GM21825 (cell line): ENCODE results near the gene TOMM70.

Experiments used
- ATAC-seq: cut with Tn5 transposase; IDR thresholded peaks from one replicate; pipeline ENCODE4 v1.9.1; 2021; ENCODE audit warnings: mild to moderate bottlenecking, moderate library complexity; ENCODE audit not compliant: unreplicated experiment

The TOMM70 gene

DNA sequence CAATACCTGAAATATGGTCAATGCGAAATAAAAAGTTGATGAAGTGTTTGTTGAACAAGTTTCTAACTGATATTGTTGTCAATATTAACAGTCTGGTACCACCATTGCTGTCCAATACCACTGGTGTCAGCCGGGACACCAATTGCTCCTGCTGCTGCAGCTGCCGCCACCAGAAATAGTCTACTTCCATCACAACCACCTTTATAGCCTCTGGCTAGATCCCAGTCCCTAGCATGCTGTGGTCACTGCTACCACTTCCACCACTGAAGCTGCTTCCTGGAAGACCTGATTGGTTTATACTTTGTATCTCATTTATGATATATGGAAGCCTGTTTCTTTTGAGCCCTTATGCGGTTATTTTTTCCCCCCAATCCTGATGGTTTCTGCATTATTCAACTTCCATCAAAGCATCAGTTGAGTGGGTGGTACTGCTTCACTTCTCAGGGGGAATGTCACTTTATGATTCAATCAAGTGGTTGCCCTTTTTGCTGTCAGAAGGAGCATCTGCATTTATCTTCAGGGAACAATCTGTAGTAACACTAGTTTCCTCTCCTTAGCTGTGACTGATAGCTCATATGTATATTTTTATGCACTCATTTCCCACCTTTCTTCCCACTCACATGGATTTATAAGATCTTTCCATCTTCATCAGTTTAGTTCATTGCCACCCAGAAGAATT lies 12.2 kb upstream of the TOMM70 start:
- no peak for ATAC-seq

DNA sequence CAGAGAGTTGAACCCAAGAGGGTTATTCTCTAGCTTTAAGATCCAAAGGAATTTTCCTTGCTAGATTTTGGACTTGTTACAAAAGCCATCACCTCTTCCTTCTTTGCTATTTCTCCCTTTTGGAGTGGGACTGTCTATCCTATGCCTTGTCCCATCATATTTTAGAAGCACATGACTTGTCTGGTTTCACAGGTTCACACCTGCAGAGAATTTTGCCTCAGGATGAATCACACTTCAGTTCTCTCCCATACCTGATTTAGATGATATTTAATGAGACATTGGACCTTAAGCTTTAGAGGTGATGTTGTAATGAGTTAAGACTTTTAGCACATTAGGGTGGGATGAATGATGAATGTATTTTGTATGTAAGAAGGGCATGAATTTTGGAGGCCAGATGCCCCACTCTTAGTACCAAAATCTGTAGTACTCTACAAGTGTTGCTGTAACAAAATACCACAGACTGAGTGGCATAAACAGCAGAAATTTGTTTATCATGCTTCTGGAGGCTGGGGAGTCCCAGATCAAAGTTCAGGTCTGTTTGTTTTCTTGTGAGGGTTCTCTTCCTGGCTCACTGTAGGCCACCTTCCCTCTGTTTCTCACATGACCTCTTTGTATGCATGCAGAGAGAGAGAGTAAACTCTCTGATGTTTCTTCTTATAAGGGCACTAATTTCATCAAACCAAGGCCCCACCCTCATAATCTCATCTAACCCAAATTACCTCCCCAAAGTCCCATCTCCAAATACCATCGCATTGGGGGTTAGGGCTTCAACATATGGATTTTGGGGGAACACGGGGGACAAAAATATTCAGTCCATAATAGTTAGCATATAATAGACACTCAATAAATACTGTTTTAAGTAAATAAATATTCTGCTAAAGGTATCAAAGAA lies 10.4 kb upstream of the TOMM70 start:
- ATAC-seq = no peak

DNA sequence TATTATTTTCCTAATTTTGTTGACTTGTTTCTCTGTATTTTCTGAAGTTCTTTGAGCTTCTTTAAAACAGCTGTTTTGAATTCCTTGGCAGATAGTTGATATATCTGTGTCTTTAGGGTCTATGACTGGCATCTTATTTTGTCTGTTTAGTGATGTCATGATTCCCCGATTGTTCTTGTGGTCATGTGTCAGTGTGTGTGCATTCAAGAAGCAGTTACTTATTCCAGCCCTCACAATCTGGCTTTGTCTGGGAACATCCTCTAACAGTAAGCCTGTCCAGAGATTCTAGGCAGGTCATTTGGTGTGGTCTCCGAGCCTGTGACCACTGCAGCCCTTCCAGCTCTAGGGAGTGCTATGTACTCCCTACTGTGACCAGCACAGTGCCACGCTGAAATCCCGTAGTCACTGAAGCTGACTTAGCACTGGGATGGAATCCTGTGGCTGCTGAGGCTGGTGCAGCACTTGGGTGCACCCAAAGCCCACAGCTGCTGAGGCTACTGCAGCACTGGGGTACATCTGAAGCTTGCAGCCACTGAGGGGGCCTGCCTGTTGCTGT lies 7.2 kb upstream of the TOMM70 start:
- no peak for ATAC-seq

DNA sequence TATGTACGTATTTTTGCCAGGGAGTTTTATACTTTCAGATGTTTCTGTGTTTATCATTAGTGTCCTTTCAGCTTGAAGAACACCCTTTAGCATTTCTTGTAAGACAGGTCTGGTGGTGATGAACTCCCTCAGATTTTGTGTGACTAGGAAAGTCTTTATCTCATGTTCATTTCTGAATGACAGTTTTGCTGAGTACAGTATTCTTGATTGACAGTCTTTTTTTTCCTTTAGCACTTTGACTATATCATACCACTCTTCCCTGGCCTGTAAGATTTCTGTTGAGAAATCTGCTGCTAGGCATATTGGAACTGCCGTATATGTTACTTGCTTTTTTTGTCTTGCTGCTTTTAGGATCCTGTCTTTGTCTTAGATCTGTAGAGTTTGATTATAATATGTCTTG lies 6.3 kb upstream of the TOMM70 start:
- ATAC-seq = no peak

DNA sequence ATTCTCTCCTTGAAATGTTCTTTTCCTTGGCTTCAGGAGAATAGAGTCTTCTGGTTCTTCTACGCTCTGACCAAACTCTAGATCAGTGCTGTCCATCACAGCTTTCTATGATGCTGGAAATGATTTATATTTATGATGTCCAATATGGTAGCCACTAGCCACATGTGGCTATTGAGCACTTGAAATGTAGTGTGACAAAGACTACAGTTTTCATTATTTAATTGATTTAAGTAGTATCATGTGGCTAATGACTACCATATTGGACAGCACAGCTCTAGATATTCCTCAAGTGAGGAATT lies 3.3 kb upstream of the TOMM70 start:
- ATAC-seq = no peak

DNA sequence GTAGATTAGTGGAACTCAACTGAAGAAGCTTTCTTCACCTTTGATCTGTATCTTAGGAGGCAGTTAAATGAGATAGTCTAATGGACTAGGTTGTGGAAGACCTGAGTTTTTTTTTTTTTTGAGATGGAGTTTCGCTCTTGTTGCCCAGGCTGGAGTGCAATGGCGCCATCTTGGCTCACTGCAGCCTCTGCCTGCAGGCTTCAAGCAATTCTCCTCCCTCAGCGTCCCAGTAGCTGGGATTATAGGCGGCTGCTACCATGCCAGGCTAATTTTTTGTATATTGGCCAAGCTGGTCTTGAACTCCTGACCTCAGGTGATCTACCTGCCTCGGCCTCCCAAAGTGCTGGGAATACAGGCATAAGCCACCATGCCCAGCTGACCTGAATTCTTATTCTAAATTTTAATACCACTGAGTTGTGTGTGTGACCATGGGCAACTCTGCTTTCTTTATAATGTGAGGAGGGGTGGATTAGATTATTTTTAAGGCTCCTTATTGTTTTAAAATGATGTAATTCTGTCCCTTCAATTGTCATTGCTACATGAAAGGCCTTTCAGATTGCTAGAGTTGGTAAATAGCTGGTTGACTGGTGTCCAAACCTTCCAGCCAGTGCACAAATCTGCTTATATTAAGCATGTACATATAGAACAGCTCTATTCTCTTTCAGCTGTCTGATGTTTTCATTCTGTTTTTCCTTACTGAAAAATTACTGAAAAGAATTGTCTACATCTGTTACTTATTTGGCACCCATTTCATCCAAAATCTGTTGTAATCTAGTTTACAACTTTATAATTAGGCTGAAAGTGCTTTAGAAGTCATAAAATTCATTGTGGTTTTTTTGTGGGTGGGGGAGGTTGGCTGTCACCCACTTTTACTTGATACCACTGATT lies 2.7 kb upstream of the TOMM70 start:
- no peak for ATAC-seq

DNA sequence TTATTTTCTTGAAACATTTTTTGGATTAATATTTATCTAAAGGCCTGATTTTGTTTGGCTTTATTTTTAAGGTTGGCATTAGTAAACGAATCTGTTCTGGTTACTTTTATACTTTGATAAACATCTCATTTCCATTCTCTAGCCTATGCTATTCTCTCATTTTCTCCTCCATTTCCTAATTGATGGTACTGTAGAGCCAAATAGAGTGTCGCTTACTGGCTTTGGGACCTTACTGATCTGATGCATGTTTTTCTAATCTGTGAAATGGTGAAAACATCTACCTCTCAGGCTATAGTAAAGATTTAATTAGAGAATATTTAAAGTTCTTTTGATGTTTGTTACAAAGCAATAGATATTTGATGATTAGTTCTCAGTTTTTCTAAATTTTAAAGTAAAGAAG lies 2.0 kb upstream of the TOMM70 start:
- ATAC-seq = no peak

DNA sequence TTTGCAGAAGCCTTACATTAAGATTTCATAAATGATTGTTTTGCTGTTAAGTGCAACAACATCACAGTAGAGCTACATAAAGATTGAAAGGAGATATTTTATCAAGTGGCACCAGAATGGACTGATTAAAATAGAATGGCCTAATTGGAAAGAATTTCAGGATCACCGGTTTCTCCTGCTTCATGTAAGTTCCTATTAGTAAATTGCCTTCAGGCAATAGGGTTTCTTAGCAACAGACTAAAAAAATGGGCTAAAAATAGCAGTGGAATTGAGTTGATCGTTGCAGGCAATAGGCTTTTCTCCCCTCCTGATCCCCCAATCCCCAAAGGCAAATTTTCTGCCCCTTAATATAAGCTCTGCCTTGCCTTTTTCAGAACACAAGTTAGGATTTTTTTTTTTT lies 1.4 kb upstream of the TOMM70 start:
- ATAC-seq = no peak

DNA sequence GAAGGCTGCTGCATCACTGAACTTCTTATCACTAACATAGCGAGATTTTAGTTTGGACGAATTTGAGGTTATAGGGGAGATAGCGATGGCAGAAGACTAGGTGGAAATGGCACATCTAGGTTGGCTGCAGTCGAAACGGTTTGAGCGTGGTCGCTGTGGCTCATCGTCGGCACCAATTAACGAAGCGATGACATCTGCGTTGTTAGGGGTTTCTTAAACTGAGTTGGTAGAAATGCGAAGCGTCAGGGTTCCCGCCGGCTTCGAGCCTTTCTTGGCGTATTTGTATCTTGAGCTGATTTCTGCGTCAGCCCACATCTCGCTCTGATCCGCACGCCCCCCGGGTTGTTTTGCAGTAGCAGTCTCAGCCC lies 769 bp upstream of the TOMM70 start:
- ATAC-seq = peak; percentile 12

DNA sequence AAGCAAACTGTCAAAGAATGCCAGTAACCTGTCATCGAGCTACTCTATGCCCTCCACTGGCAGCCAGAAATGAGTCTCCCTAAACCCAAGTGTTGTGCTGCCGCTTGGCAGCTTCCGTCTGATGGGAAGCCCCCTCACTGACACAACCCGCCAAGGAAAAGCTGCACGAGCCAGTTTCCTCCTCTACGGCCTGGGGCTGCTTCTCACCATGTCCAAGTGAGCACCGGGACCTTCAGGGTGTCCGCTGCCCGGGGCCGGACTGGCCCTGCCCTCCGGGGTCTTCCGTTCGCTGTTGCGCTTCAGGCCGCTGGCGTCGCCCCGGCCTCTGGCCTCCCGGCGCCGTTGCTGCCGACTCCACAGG lies 490 bp downstream of the TOMM70 start:
- peak; percentile 19 for ATAC-seq

DNA sequence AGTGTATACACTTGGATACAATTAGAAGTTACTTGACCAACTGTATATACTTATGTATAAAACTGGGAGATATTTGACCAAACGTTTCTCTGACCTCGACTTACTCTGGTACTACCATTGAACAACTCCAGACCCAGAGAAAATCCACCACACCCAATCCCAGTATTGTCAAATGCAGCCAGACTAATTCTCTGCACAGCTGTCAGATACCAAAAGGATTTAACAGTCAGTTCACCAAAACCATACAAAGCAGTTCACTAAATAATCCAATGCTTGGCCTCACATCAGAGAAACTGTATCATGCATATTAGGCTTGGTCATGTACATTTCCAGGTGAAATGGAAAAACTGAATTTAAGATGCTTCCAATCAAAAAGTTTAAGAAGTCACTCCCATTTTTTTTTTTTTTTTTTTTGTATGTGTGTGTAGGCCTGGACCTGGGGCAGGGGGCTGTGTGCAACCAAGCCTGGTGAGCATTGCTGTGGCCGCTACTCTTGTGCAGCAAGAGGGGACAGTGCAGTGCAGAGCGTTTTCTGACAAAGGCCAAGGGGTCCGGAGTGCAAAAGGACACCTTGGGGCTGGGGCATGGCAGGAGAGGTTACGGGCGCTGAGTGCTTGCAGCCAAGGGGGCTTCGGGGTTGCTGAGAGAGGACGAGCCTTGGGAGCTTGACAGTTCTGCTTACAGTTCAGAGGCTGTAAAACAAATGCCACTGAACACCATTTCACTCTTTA lies 1.4 kb downstream of the TOMM70 start:
- ATAC-seq = no peak

DNA sequence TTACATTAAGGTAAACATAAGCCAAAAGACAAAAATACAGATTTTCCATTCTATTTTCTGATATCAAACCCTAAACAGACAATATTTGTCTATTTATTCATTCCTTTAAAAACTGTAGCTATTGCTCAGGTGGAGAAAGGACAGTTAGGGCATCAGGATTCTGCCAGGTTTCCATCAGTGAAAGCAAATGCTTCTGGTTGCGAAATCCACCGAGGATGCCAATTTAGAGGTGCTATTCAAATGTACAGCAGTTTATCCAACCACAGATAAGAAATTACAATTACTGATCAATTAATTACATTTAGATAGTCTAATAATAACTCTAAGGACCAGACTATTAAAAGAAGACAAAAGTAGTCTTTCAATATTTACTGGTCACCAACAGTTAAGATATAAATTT lies 3.9 kb downstream of the TOMM70 start:
- ATAC-seq = no peak

DNA sequence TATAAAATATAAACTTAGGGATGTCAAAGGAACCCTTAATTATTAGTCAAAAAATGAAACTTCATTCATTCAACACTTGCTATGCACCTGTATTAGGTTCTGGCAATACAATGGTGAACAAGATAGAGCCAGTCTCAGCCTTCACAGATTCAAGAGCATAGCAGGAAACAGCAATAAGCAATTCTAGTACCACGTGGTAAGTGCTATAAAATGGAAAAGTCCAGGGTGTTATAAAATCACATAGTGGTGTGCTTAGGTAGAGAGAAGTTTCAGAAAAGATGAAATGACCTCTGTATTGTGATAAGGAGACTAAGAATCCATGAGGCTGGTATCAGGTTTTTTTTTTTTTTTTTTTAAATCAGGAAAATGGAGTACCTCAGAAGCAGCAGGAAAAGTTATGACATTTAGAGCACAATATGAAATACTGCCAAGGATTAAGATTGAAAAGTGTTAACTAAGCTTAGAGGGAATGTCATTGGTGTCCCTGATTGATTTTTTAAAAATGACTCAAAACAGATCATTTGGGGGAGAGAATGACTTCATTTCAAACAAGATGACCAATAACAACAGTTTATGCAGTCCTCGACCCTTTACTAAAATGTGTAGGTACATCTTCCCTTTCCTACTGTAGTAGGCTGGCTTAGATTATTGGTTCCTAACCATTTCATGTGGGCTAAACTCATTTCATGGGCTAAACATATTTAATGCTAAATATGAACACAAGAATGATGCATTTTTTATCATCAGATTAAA lies 5.0 kb downstream of the TOMM70 start:
- no peak for ATAC-seq

DNA sequence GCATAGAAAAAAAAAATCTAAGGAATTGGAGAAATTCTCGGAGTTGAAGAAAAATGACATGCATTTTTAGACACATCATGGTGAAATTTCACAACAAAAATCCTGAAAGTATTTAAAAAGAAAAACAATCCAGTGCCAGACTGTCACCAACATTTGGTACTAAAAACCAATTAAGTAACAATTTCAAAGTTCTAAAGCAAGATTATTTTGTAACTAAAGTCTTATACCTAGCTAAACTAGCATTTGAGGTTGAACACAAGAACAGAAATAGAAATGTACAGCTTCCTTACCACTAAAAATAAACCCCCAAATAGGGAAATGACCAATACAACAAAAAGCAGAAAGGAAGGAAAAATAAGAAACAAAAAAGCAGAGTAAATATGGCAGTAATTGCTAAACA lies 11.9 kb downstream of the TOMM70 start:
- ATAC-seq = no peak

DNA sequence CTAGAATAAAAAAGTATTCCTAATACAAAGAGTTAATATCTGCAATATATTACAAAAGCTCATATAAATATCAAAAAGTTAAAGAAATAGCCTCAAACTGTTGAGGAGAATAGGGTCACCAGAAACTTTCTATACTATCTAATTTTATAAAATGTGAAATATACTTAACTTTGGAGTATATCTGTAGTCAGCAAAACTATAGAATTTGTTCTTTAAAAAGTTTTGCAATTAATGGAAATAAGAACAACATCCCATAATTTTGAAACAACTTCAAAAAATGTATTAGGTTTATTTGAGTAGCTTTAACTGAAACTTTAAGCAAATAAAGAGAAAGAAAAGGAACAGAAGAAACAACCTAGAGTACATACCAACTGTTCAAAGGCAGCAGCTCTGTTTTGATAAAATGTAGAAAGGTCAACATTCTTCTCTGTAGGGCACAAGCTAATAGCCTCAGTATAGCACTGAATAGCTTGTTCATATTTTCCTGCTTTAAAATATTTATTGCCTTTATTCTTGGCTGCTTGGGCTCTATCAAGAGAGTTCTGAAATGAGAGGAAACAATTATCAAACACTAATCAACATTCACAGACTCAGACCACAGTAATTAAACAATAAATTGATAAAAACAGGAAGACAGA lies 14.3 kb downstream of the TOMM70 start:
- ATAC-seq = no peak

DNA sequence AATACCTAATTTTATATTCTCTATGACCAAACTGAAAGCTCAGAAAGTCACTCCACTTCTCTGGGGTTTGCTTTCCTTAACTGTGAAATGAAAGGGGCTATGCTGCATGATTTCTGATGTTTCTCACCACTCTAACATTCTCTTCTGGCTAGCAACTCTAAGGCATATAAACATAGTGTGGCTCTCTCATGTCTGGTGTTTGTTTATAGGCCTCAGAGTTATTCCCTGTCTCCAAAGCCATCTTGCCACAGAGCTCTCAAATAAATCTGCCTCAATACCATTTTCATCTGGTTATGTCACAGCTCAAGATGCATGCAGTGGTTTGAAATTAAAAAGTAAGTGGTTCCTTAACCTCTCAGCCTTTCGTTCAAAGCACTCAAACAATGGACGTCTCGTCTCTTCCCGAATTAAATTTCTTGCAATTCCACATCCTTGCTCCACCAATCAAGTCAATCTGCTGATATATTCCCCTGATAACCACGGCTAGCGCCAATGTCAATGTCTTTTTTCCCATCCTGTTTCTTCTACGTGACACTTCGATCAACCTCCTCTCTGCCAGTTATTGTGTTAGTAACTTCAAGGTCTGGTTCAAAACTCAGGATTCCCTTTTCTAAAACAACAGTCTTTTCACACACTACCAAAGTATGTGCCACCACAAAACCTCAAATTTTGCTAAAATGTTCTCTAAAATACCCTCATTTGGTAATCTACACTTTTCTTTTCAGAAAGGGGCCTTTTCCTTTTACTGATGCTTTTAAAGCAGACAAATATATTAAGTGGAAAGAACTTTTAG lies 16.0 kb downstream of the TOMM70 start:
- no peak for ATAC-seq

DNA sequence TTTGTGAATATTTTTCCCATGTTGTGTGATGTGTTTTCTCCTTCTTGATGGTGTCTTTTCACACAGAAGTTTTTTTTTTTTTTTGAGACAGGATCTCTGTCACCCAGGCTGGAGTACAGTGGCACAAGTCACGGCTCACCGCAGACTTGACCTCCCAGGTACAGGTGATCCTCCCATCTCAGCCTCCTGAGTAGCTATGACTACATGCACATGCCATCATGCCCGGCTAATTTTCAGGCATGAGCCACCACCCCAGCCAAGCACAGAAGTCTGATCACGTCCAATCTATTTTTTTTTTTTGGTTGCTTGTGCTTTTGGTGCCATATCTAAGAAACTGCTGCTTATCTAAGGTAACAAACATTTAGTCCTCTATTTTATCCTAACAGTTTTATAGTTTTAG lies 24.6 kb downstream of the TOMM70 start:
- ATAC-seq = no peak

DNA sequence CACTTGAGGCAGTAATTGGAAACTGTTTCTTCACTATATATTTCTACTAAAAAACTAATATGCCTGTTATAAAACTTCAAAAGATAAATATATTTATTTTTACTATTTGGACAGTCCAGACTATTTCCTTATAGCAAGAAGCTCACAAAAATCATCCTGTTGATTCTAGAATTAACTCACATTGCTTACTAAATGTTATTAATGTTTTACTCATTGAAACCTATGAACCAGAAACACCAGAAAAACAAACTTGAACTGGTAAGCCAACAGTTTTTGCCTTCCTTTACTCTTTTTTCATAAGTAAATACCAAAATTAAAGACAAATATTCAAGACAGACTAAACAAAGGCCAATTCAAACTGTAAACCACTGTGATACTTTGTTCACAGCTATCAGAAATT lies 26.4 kb downstream of the TOMM70 start:
- ATAC-seq = no peak

DNA sequence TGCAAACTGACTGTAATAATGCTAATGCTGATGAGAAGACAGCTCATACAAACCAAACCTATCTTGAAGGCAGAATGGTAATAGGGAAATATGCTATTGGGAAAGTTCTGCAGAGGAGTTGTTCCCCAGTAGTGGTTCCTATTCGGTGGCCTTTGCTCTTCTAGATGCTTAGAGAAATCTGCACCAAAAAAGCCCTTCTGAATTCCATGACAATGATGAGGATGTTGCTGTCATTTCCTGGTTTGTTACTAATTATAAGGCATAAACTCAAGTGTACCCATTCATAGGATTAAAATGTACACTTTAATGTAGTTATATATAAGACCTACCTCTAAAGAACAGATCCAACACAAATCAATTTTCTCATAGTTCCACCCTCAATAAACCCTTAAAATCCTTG lies 30.1 kb downstream of the TOMM70 start:
- no peak for ATAC-seq
